Neural cell (in vitro differentiated cells): ENCODE results near the gene ZNF264. TPM values are rescaled to one million over a fixed set of nuclear protein-coding genes. Genes with fewer than 3 reads are reported as not detected.

ENCODE experiments used
- H2AFZ ChIP-seq: fragments of 200-600, 300-800 bp; sonication (generic), shearing (Covaris generic); 2 replicates; pipeline ENCODE4 v1.6.0; 2014; ENCODE audit warnings: low read depth, mild to moderate bottlenecking, antibody characterized with exemption, low read length, moderate library complexity
- H3F3A ChIP-seq: fragments of 200-600 bp; shearing (Covaris generic); 2 replicates; pipeline ENCODE4 v1.6.1; 2016; ENCODE audit warnings: mild to moderate bottlenecking, moderate library complexity, mixed read lengths, antibody characterized with exemption, low read length; ENCODE audit not compliant: insufficient read depth, poor library complexity, severe bottlenecking
- H3K27ac ChIP-seq: fragments of 200-600, 300-800 bp; sonication (generic), shearing (Covaris generic); 2 replicates; pipeline ENCODE4 v1.5.1; 2014; ENCODE audit warnings: mild to moderate bottlenecking, low read length, moderate library complexity
- H3K27me3 ChIP-seq: fragments of 300-800, 200-600 bp; sonication (generic), shearing (Covaris generic); 2 replicates; pipeline ENCODE4 v1.6.0; 2014; ENCODE audit warnings: mild to moderate bottlenecking, low read depth, low read length, moderate library complexity; ENCODE audit not compliant: insufficient read depth
- H3K36me3 ChIP-seq: fragments of 300-800, 200-600 bp; sonication (generic), shearing (Covaris generic); 2 replicates; pipeline ENCODE4 v1.5.1; 2014; ENCODE audit warnings: mild to moderate bottlenecking, antibody characterized with exemption, low read length, moderate library complexity; ENCODE audit not compliant: insufficient read depth
- H3K4me2 ChIP-seq: fragments of 300-800, 200-600 bp; sonication (generic), shearing (Covaris generic); 2 replicates; pipeline ENCODE4 v1.6.0; 2014; ENCODE audit warnings: mild to moderate bottlenecking, low read length
- H3K4me3 ChIP-seq: fragments of 300-800, 200-600 bp; sonication (generic), shearing (Covaris generic); 2 replicates; pipeline ENCODE4 v1.5.1; 2014; ENCODE audit warnings: mild to moderate bottlenecking, low read length, moderate library complexity
- H3K79me2 ChIP-seq: fragments of 200-600 bp; shearing (Covaris generic); replicated peaks from 2 replicates; pipeline ENCODE4 v1.6.0; 2014; ENCODE audit warnings: mild to moderate bottlenecking, low read length, moderate library complexity; ENCODE audit not compliant: insufficient read depth
- H3K9ac ChIP-seq: fragments of 300-800, 200-600 bp; sonication (generic), shearing (Covaris generic); 2 replicates; pipeline ENCODE4 v1.6.1; 2016; ENCODE audit warnings: mild to moderate bottlenecking, low read length, mixed read lengths
- H3K9me2 ChIP-seq: fragments of 200-600 bp; shearing (Covaris generic); 2 replicates; pipeline ENCODE4 v1.6.1; 2016; ENCODE audit warnings: mild to moderate bottlenecking, low read length, mixed read lengths; ENCODE audit not compliant: insufficient read depth
- H3K9me3 ChIP-seq: fragments of 200-600, 300-800 bp; sonication (generic), shearing (Covaris generic); 2 replicates; pipeline ENCODE4 v1.6.1; 2016; ENCODE audit warnings: mild to moderate bottlenecking, mixed run types, low read length, moderate library complexity, mixed read lengths
- H4K20me1 ChIP-seq: fragments of 200-600 bp; shearing (Covaris generic); 2 replicates; pipeline ENCODE4 v1.6.1; 2016; ENCODE audit warnings: mild to moderate bottlenecking, mixed run types; ENCODE audit not compliant: insufficient read depth
- EP300 ChIP-seq: fragments of 450-650 bp; conservative IDR thresholded peaks from 2 replicates; pipeline ENCODE4 v1.6.1; 2014; ENCODE audit warnings: antibody characterized with exemption, mild to moderate bottlenecking, moderate library complexity; ENCODE audit not compliant: poor library complexity, severe bottlenecking
- EZH2 ChIP-seq: fragments of 200-600, 300-800 bp; shearing (Covaris generic), sonication (generic); IDR thresholded peaks from 2 replicates; pipeline ENCODE4 v1.6.1; 2014; ENCODE audit warnings: antibody characterized with exemption, low read length, borderline replicate concordance, mild to moderate bottlenecking; ENCODE audit not compliant: insufficient read depth, poor library complexity, severe bottlenecking
- MXI1 ChIP-seq: fragments of 450-650 bp; conservative IDR thresholded peaks from 2 replicates; pipeline ENCODE4 v1.6.1; 2014; ENCODE audit warnings: antibody characterized with exemption, mild to moderate bottlenecking; ENCODE audit not compliant: poor library complexity, severe bottlenecking
- POLR2AphosphoS5 ChIP-seq: IDR thresholded peaks from 2 replicates; pipeline ENCODE4 v1.6.1; 2012
- RAD21 ChIP-seq: fragments of 450-650 bp; conservative IDR thresholded peaks from 2 replicates; pipeline ENCODE4 v1.6.1; 2014; ENCODE audit warnings: antibody characterized with exemption, mild to moderate bottlenecking, moderate library complexity
- SMC3 ChIP-seq: fragments of 450-650 bp; conservative IDR thresholded peaks from 2 replicates; pipeline ENCODE4 v1.6.1; 2014; ENCODE audit warnings: antibody characterized with exemption, mild to moderate bottlenecking, moderate library complexity; ENCODE audit not compliant: poor library complexity
- TAF1 ChIP-seq: IDR thresholded peaks from 2 replicates; pipeline ENCODE4 v1.6.1; 2012; ENCODE audit warnings: low read depth
- polyA plus RNA-seq: library from polyadenylated mRNA; depleted of rRNA; stranded (reverse); fragments of >200 nt; gene quantifications from 2 replicates; pipeline ENCODE4 v1.2.3, GENCODE V29; 2014
- TF ChIP-seq, protein P1 (sequence below): IDR thresholded peaks from 2 replicates; pipeline ENCODE4 v1.6.1; 2012; ENCODE audit warnings: borderline replicate concordance
- TF ChIP-seq, protein P2 (sequence below): fragments of 450-650 bp; IDR thresholded peaks from 2 replicates; pipeline ENCODE4 v1.5.1; 2014; ENCODE audit warnings: antibody characterized with exemption, mild to moderate bottlenecking, moderate library complexity; ENCODE audit not compliant: poor library complexity, severe bottlenecking

Gene ZNF264
- polyA plus RNA-seq, 1 donor from 2014 or later = 10.4 TPM

DNA sequence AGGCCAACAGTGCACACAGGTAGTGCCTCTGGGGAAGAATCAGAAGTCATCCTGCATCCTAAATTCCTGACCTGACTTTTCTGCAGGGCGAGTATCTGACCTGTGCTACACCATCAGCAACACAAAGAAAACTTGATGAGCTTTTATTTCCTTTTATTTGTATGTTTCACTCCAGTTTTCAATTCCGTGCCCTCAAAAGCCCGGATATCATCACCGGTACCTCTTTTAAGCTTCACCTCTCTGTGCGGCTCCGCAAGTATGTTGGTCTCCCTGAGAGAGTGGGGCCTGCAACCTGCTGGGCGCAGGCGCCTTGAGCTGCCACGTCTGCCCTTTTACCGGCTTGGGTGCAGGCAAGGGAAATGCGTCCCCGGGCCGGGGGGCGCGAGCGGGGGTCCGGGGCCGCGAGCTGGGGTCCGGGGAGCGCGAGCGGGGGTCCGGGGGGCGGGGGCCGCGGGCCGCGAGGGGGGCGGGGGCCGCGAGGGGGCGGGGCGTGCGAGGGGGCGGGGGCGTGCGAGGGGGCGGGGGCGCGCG lies 19.7 kb upstream of the ZNF264 start:
- Histone ChIP-seq H3K9ac (peak overlapping the region; percentile 50), H3K27me3 (peaks cover 3% of the 10 kb centered on the region), H3K27ac (no peak overlapping the region), H3K4me2 (no peak overlapping the region), H3K9me2 (no peaks in the 10 kb centered on the region), H2AFZ (no peak overlapping the region), H4K20me1 (no peaks in the 10 kb centered on the region), H3K36me3 (no peaks in the 10 kb centered on the region), H3K9me3 (no peaks in the 10 kb centered on the region), H3K79me2 (no peaks in the 10 kb centered on the region), H3K4me3 (peak overlapping the region; percentile 63), H3F3A (no peaks in the 10 kb centered on the region)
- TF ChIP-seq, protein P1, sequence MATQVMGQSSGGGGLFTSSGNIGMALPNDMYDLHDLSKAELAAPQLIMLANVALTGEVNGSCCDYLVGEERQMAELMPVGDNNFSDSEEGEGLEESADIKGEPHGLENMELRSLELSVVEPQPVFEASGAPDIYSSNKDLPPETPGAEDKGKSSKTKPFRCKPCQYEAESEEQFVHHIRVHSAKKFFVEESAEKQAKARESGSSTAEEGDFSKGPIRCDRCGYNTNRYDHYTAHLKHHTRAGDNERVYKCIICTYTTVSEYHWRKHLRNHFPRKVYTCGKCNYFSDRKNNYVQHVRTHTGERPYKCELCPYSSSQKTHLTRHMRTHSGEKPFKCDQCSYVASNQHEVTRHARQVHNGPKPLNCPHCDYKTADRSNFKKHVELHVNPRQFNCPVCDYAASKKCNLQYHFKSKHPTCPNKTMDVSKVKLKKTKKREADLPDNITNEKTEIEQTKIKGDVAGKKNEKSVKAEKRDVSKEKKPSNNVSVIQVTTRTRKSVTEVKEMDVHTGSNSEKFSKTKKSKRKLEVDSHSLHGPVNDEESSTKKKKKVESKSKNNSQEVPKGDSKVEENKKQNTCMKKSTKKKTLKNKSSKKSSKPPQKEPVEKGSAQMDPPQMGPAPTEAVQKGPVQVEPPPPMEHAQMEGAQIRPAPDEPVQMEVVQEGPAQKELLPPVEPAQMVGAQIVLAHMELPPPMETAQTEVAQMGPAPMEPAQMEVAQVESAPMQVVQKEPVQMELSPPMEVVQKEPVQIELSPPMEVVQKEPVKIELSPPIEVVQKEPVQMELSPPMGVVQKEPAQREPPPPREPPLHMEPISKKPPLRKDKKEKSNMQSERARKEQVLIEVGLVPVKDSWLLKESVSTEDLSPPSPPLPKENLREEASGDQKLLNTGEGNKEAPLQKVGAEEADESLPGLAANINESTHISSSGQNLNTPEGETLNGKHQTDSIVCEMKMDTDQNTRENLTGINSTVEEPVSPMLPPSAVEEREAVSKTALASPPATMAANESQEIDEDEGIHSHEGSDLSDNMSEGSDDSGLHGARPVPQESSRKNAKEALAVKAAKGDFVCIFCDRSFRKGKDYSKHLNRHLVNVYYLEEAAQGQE = no peak
- TF ChIP-seq POLR2AphosphoS5 (no peak), MXI1 (no peak), TAF1 (no peak), EZH2 (no peak)
- TF ChIP-seq, protein P2, sequence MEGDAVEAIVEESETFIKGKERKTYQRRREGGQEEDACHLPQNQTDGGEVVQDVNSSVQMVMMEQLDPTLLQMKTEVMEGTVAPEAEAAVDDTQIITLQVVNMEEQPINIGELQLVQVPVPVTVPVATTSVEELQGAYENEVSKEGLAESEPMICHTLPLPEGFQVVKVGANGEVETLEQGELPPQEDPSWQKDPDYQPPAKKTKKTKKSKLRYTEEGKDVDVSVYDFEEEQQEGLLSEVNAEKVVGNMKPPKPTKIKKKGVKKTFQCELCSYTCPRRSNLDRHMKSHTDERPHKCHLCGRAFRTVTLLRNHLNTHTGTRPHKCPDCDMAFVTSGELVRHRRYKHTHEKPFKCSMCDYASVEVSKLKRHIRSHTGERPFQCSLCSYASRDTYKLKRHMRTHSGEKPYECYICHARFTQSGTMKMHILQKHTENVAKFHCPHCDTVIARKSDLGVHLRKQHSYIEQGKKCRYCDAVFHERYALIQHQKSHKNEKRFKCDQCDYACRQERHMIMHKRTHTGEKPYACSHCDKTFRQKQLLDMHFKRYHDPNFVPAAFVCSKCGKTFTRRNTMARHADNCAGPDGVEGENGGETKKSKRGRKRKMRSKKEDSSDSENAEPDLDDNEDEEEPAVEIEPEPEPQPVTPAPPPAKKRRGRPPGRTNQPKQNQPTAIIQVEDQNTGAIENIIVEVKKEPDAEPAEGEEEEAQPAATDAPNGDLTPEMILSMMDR = no peak

DNA sequence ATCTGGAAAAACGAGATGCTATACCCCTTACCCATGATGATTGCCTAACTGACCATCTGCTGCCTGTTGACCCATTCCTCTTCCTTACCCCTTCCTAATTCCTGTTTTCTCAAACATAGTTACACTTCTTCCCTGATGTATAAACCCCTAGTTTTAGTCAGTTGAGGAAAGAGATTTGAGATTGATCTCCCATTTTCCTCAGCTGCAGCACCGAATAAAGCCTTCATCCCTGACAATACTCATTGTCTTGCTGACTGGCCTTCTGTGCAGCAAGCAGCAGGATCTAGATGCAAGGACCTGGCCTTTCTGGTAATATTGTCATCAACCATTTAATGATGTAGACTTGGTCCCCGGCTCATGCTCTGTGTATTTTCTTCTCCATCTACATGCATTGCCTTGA lies 999 bp upstream of the ZNF264 start:
- H3K9ac ChIP-seq = no peak overlapping the region
- no peaks in the 10 kb centered on the region for H4K20me1 ChIP-seq
- H3K79me2 ChIP-seq = peaks cover 28% of the 10 kb centered on the region
- H3F3A ChIP-seq = no peaks in the 10 kb centered on the region
- TF ChIP-seq, protein P1 = no peak
- TF ChIP-seq SMC3 (no peak), POLR2AphosphoS5 (no peak), EP300 (no peak), EZH2 (no peak), TAF1 (no peak), MXI1 (no peak), RAD21 (no peak)
- TF ChIP-seq, protein P2 = no peak
- H3K4me3 ChIP-seq = peak overlapping the region; percentile 98
- no peaks in the 10 kb centered on the region for H3K36me3 ChIP-seq
- H3K4me2 ChIP-seq = no peak overlapping the region
- H3K9me2 ChIP-seq = no peaks in the 10 kb centered on the region
- no peak overlapping the region for H2AFZ ChIP-seq
- no peak overlapping the region for H3K27ac ChIP-seq
- H3K9me3 ChIP-seq = peaks cover 5% of the 10 kb centered on the region
- no peaks in the 10 kb centered on the region for H3K27me3 ChIP-seq
